Measurements from ENCODE around the gene TNNT3.
"Not testable (repeated sequence)": the region's sequence is repeated elsewhere in the genome, so short reads cannot be mapped to it uniquely, and the experiment has no call there.

Gene TNNT3

DNA sequence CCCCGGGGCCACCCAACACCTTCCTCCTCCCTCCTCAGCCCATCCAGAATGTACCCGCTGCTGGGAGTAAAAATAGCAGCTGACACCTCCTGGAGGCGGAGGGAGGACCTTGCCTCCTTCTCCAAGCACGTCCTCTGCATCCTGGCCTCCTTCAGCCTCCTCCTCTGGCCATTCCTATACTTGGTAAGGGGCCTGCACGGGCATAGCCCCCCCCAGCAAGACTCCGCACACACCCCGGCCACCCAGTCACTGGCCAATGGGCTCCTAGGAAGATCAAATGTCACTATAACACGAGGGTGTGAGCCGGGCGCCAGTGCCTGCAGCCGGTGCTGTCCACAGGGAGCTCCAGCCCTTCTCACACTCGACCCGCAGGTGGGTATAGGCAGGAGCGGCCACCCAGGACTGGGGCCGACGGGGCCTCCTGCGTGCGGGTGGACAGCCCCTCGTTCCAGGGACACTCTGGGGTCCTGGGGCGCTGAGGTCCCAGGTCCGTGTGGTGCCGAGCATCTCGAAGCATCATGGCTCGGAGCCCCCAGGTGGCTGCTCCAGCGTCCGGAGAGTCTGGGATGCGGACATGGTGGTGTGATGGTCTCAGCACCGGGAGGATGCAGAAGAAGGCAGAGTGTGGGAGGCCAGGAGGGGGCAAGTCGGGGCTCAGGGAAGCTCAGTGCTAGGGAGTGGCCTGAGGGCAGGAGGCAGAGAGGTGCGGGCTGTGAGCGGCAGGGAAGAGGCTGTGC is at the start of gene TNNT3:
TSS of gene TNNT3 (plus strand) at position 313 of the 737 bp plus-strand sequence. CDS start 3,172 bp downstream, outside the sequence.
- DNase-seq (ENCODE audit: low read depth) = no peak

DNA sequence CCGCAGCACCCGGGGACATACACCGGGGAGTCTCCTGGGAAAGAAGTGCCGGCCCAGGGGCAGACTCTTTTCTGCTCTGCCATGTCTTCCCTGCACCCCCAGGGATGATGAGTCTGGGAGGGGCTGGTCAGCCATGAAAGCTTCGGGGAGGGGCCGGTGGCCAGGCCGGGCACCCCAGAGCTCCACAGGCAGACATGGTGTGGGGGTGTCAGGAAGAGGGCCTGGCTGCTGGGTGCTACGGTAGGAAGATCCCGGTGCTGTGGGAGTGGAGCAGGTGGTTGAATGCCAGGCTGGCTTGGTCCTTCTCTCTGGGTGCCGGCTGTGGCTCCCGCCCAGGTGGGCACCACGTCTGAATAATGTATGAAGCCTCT is 49.2 kb upstream of the TNNT3 start:
- no peak for DNase-seq (ENCODE audit: low read depth)

DNA sequence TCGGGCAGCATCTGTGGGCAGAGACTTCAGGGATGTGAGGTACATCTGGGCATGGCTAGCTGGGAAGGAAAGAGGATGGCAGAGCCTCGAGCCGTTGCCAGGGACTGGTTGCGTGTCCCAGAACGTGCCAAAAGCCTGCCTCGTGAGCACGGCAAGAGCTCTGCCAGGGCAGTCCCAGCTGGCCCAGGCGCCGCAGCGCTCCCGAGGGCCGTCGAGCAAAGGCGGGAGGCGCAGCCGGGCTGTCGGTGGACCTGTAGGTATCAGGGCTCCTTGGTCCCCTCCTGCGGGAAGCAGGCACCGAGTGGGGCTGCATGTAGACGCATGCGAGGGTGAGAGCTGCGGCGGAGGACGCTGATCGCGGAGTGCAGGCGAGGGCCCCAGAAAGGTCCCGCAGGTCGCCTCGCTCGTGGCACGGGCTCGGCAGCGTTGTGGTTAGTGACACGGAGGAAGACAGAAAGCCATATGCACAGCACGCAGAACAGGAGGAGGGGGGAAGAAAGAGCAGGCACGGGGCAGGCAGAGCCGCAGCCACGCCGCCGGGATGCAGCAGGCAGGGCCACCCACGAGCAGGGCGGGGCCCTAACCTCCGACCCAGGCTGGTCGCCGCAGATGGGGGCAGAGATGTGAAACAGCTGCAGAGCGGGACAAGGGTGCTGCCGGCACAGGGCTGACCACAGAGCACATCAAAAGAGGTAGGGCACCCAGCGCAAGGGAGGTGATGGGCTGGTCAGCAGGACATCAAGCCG is 48.6 kb upstream of the TNNT3 start:
- no peak for DNase-seq (ENCODE audit: low read depth)

DNA sequence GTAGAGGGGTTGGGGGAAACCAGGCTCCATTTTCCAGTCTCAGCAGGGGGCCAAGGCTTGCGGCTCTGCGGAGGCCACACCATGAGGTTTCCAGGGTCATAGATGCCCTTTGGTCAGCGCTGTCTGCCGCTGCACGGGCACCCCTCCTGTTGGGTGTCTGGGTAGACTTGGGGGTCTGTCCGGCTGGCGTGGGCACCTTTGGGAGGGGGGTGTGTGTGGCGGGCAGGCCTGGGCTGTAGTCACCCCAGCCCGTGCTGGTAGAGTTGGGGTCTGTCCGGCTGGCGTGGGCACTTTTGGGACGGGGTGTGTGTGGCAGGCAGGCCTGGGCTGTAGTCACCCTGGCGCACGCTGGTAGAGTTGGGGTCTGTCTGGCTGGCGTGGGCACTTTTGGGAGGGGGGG is 48.0 kb upstream of the TNNT3 start:
- DNase-seq (ENCODE audit: low read depth) = no peak

DNA sequence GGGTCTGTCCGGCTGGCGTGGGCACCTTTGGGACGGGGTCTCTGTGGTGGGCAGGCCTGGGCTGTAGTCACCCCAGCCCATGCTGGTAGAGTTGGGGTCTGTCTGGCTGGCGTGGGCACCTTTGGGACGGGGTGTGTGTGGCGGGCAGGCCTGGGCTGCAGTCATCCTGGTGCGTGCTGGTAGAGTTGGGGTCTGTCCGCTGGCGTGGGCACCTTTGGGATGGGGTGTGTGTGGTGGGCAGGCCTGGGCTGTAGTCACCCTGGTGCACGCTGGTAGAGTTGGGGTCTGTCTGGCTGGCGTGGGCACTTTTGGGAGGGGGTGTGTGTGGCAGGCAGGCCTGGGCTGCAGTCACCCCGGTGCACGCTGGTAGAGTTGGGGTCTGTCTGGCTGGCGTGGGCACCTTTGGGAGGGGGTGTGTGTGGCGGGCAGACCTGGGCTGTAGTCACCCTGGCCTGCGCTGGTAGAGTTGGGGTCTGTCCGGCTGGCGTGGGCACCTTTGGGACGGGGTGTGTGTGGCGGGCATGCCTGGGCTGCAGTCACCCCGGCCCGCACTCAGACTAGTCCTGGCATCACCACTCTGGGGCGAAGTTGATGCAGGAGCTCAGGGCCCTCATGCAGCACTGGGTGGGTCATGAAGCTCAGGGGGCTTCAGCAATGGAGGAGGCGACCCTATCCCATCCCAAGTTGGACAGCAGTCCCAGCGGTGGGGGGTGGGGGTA is 47.1 kb upstream of the TNNT3 start:
- DNase-seq (ENCODE audit: low read depth) = no peak

DNA sequence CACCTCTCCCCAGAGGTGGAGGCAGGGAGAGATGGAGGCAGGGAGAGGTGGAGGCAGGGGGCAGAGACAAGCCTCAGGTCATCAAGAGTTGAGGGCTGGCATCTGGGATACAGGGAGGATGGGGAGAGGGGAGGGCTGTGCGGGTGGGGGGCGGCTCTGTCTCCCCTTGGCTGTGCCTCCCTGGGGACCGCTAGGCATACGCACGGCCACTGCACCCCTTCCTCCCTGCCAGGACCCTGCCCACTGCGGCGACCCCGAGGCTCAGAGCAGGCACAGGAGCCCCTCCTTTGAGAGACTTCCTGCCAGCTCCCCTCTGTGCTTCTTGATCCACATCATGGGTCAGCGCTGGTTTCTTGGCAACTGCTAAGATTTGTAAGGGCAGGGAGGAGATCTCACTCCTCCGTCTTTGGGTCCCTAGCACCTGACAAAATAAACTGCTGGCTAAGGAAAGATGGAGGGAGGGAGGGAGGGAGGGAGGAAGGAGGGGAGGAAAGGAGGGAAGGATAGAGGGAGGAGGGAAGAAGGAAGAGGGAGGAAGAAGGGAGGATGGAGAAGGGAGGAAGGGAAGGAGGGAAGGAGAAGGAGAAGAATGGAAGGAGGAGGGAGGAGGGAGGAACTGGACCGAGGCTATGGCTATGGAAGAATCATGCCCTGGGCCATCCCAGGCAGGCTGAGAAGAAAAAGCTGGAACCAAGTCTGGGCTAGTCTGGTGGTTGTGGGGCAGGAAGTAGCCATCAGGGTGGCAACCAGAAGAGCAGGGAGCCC is 46.3 kb upstream of the TNNT3 start:
- no peak for DNase-seq (ENCODE audit: low read depth)

DNA sequence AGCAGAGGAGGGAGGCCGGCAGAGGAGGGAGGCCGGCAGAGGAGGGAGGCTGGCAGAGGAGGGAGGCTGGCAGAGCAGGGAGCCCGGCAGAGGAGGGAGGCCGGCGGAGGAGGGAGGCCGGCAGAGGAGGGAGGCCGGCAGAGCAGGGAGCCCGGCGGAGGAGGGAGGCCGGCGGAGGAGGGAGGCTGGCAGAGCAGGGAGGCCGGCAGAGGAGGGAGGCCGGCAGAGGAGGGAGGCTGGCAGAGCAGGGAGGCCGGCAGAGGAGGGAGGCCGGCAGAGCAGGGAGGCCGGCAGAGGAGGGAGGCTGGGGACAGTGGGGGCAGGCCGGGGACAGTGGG is 45.7 kb upstream of the TNNT3 start:
- not testable (repeated sequence) for DNase-seq (ENCODE audit: low read depth)

DNA sequence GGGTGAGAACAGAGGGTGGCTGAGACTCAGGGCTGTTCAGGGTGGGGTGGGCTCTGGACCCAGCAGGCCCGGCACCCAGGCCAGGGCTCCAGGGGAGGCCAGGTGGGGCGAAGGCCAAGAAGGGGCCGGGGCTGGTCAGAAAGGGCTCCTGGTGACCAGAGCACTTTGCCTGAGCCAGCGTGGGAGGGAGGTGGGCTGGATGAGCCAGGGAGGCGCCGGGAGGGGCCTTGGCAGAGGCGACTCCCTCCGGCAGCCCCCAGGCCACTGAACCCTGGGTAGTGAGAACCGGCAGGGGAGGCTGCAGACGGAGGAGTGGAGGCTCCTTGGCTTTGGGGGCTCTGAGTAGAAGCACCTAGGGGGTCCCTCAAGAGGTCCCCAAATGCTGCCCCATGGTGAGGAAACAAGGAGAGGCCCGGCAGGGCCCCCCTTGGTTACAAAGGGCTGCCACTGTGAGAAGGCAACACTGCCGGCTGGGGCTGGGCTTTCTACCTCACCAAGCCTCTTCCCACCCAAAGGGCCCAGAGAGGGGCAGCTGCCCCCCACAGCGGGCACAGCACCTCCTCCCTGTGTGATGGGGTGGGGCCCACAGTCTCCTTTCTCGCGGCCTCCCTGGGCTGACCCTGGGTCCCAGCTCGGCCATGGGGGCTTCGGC is 44.9 kb upstream of the TNNT3 start:
- not testable (repeated sequence) for DNase-seq (ENCODE audit: low read depth)

DNA sequence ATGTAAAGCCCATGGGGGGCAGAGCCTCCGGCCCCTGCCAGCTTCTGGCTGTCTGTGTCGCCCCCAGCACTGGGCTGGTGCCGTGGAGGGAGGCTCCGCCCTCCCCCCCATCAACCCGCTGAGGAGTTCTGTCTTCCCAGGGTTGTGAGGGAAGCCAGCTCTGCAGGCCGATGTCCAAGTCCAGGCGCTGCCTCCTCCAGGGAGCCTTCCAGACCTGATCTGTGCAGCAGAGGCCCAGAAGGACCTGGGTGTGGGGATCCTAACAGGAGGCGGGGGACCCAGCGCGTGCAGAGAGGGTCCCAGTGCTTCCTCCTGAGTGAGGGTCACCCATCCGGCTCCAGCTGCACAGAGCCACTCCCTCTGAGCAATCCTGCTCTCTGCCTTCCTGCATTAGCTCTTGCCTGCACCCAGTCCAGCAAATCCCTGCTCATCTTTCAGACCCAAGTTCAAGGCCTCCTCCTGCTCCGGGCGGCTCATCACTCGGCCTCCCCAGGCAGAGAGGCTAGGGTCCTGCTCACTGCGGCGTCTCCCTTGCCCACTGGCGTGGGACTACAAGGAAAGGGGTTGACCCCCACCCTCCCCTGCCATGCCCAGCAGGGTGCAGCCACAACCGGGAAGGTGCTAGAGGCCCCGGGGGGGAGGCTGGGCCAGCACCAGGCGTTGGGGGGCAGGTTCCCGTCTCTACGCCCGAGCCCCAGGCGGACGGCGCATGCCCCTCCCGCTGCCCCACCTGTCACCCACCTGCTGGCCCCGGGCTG is 44.2 kb upstream of the TNNT3 start:
- DNase-seq (ENCODE audit: low read depth) = no peak

DNA sequence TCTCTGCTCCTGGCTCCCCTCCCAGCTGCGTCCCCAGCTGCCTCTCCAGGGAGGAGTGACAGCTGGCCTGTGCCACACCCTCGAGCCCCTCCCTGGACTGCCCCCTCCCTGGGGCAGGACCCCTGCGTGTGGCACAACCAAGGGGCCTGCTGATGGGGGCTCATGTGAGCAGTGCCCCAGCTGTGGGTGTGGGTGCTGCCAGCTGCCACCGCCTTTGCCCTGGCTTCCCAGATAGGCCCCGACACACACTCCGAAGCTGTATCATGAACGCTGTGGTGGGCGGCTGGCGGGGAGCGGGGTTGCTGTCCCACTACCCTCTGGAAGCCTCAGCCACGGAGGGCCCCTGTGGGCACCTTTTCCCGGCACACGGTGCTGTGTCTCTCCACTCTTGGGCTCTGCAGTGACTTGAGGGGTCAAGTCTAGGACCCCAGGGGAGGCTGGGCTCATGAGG is 43.6 kb upstream of the TNNT3 start:
- DNase-seq (ENCODE audit: low read depth) = not testable (repeated sequence)

DNA sequence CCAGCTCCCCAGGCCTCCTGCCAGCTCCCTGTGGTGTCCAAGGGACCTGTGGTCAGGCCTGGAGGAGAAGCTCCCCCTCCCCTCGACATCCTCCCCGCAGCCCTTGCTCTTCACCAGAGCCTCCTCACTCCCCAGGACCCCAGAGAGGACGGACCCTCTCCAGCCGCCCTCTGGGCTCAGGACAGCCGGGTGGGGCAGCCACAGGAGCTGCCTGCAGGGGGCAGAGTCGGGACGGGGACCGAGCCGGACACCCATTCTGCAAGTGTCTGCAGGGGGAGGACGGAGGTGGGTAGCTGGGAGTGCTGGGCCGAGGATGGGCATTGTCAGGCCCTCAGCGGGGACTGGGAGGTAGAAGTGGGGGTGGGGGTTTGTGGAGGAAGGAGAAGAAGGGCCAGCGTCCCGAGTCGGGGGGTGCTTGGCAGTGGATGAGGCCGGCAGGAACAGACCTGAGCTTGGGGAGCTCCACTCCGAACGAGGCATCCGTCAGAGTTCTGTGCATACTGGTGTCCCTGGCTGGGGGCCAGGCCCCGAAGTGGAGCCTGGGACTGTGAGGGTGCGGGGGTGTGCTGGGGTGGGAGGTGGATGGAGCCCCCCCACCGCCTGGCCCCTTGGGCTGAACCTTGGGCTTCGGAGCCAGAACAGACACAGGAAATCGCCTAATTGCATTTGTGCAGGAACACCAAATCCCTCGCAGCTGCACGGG is 43.0 kb upstream of the TNNT3 start:
- no peak for DNase-seq (ENCODE audit: low read depth)

DNA sequence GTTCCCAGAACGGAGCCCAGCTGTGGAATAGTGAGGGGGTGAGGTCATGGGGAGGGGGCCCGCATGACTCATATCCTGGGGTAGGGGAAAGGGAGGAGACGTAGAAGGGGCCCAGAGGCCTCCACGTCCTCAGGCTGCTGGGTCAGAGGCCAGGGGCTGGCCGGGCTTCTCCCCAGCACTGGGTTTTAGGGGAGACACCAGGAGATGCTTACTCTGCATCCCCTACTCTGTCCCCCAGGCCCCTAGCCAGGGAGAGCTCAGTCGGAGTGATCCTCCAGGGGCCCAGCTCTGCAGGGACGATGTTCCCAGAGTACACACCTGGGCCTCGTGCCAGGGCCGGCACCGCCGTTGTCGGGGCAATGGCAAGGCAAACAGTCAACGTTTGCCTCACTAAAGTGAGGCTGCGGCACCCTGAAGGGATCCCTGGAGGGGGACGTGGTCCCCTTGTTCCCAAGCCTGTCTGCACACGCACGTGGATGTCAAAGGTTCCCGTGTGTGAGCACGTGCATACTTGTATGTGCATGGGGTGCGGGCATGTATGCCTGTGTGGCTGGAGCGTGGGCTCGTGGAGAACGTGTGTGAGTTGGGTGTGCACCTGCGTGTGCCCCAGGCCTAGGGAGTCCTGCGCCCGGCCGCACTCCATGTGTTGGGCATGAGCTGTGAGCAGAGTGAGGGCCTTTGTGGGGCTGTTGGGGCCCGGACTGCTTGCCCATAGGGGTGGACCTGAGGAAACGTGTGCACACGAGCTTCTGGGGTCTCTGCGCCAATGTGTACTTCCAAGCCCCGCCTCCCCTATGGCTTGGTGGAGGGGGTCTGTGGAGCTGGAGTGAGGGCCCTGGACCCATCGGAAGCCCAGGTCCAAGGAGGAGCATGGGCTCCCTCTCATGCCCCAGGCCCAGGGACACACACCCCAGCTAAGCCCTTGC is 42.0 kb upstream of the TNNT3 start:
- DNase-seq (ENCODE audit: low read depth) = no peak

DNA sequence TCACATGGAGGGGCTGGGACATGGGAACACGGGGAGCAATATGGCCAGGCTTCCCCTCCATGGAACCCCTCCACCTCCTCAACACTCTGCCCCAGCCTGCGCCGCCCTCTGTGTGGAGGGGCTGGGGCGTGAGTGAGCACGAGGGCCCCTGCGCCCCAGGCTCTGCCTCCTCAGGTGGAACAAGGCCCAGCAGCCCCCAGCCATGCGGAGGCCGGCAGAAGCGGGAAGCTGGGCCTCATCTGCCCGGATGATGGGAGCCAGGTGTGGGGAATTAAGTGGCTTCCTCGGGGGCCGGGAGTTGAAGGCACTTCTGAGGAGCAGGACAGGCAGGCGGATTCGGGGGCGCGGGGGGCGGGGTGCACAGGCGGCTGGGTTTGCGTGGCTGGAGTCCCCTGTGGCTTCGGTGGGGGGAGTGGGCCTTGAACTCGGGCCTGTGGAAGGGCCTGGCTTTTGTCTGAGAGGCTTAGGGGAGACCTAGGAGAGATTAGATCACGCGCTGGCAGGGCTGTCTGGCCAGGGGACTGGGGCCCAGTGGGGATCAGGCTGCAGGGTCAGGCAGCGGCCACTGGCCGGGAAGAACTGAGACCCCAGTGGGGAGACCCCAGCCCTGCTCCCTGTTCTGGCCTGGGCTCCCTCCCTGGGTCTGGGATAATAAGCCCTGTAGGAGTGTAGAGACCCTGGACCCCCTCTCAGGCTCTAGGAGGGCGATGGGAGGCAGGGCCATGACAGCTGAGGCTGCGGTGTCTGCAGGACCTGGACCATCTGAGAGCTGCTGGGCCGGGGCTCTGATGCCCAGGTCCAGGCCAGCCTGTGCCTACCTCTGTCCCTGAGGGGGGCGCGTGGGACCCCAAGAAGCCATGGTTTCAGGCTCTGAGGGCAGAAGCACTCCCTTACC is 41.1 kb upstream of the TNNT3 start:
- no peak for DNase-seq (ENCODE audit: low read depth)

DNA sequence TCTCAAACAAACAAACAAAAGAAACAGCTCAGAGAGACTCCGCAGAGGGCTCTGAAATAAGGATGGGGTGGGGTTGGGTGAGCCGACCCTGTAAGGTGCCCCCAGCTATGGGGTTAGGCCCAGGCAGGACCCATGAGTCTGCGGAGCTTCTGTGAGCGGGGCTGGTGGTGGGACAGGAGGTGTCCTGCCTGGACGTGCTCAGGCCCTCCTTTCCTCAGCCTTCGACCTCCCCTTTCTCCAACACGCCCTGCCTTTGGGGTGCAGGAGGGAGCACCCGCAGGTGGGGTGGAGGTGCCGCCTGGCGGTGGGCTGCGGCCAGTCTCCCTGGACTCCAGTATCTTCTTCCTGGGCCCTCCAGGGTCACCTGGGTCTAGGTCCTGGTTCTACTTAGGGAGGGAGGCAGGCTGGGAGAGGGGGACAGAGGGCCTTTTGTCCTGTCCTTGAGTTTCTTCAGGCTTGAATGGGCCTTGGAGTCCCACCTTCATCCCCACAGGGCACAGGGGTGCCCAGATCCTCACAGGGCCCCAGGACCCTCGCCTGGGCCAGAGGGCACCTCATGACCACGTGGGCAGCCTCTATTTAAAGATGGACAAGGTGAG is 40.1 kb upstream of the TNNT3 start:
- DNase-seq (ENCODE audit: low read depth) = no peak

DNA sequence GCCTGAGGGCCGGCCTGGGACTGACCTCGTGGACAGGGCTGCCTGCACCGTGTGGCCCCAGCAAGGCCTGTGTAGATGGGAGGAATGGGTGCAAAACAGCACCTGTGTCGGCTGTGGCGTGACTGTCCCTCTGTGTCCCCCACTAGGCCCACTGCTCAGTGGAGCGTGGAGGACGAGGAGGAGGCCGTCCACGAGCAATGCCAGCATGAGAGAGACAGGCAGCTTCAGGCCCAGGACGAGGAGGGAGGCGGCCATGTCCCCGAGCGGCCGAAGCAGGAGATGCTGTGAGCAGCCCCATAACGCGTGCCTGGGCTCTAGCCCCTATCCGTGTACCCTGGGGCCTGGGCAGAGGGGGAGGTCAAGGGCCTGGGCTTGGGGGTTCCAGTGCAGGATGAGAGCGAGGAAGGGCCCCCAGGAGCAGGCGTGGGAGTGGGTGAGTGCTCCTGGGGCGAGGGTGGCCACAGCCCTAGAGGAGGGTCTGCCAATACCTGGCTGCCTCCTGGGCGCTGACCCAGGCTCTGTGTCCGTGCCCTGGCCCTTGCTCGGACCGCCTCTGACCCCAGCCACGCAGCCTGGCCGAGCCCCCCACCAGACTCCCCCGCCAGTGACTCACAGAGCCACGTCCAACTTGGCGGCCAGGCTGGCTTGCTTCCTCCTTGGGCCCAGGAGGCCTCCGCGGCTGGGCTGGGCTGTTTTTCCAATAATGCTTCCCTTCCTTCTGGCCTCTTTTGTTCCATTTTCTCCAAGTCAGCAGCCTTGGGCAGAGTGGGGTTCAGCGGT is 39.4 kb upstream of the TNNT3 start:
- no peak for DNase-seq (ENCODE audit: low read depth)

DNA sequence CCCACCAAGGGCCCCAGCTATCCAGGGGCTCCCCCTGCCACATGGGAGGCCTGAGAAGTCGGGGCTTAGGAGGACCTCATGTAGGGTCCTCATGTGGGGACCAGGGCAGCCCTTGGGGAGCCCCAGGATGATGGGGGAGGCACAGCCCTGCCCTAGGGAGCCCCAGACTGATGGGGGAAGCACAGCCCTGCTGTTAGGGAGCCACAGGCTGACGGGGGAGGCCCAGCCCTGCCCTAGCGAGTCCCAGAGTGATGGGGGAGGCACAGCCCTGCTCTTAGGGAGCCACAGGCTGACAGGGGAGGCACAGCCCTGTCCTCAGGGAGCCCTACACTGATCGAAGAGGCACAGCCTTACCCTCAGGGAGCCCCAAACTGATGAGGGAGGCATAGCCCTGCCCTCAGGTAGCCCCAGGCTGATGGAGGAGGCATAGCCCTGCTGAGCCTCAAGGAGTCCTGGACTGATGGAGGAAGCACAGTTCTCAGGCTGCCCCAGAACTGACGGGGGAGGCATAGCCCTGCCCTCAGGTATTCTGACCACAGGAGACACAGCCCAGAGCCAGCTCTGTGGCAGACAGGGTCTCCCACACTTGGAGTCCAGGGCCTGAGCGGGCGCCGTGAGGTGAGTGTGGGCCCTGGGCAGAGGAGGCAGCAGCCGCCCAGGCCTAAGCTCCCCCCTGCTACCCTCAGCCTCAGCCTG is 38.6 kb upstream of the TNNT3 start:
- DNase-seq (ENCODE audit: low read depth) = no peak

Data from stimulated activated CD8-positive, alpha-beta memory T cell treated with anti-CD3 and anti-CD28 coated beads, Interleukin-7, amount 100 ng/mL, for 24 hours (primary cell).